ENCODE results near the gene MRPL49.

- TF ChIP-seq POLR2AphosphoS5 (IDR thresholded peaks at IDR 0.05) (peak; percentile 44 to 58), CTCF (IDR thresholded peaks at IDR 0.05) (peak in 1 of 6 experiments; percentile 17), EP300 (IDR thresholded peaks at IDR 0.05) (no peak), POLR2A (IDR thresholded peaks at IDR 0.05) (peak in 1 of 4 donors; percentile 54)
These were observed 28.6 kb downstream of the MRPL49 start for GRCh38 chr11:65150509-65151299.

Measured in upper lobe of left lung (tissue), 4 donors.